ENCODE results near the gene XIRP2. TPM values are rescaled to one million over a fixed set of nuclear protein-coding genes. Genes with fewer than 3 reads are reported as not detected.
"Not testable (repeated sequence)": the region's sequence is repeated elsewhere in the genome, so short reads cannot be mapped to it uniquely, and the experiment has no call there.

Gene XIRP2
- total and polyA plus RNA-seq, 5 donors from 2014 or later: 0.15 TPM; not detected in 4

DNA sequence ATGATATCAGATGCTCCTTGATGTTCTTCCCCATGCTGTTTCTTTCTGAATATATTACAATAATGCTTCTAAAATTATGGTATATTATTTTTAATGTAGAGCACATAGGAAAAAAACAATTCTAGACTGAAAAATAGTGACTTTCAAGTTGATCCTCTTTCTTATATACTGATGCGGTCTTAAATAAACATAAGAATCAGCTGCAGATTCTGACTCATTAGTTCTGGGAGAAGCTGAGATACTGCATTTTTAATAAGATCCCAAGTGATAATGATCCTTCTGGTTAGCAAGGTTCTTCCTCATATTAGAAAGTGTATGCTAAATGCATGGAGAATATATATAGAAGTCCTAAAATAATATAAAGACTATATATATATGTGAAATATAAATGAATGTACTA is 124.9 kb downstream of the XIRP2 start:
- ATAC-seq (ENCODE audit: low read depth in 2 of 2) (no peak), DNase-seq (no peak)
- H3K27me3 Mint-ChIP-seq: no peaks in the 10 kb centered on the region
- Histone ChIP-seq H3K4me1 (ENCODE audit: control insufficient read depth, insufficient read depth, low read length, poor library complexity, severe bottlenecking) (no peaks in the 10 kb centered on the region), H3K27me3 (ENCODE audit: control insufficient read depth, insufficient read depth, low read length) (no peaks in the 10 kb centered on the region), H3K36me3 (ENCODE audit: control insufficient read depth, insufficient read depth, low read length) (no peaks in the 10 kb centered on the region), H3K27ac (ENCODE audit: insufficient read depth, low read length, poor library complexity, severe bottlenecking) (no peak overlapping the region), H3K9me3 (ENCODE audit: control insufficient read depth in 2 of 2, low read length in 2 of 2) (no peaks in the 10 kb centered on the region), H3K4me3 (ENCODE audit: low read depth, low read length) (no peak overlapping the region)
- no peak overlapping the region for H3K4me3 Mint-ChIP-seq
- H3K27ac Mint-ChIP-seq: no peak overlapping the region
- peaks cover 0 to 6% (median 0%) of the 10 kb centered on the region in 7 donors for H3K9me3 Mint-ChIP-seq
- H3K4me1 Mint-ChIP-seq: no peaks in the 10 kb centered on the region
- no peaks in the 10 kb centered on the region for H3K36me3 Mint-ChIP-seq

DNA sequence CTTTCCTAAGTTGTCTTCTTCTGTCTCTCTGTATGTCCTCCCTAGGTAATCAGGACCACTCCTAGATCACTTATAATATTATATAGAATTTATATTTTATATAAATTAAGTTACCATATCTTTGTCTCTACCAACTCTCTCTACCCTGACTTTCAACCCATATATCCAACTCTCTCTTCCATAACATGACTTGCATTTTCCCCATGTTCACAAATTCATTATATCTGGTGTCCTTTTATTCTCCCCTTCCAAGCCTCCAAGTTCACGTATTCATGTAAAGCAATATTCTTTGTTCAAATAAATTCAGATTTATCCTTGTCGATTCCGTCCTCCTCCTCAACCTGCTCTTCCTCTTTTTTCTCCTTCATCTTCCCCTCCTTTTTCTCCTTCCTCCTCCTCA is 127.5 kb downstream of the XIRP2 start:
- no peaks in the 10 kb centered on the region for H3K36me3 Mint-ChIP-seq
- no peak overlapping the region for H3K27ac ChIP-seq (ENCODE audit: insufficient read depth, low read length, poor library complexity, severe bottlenecking)
- H3K9me3 ChIP-seq (ENCODE audit: control insufficient read depth in 2 of 2, low read length in 2 of 2): no peaks in the 10 kb centered on the region
- H3K4me1 Mint-ChIP-seq: no peaks in the 10 kb centered on the region
- H3K4me3 Mint-ChIP-seq: no peak overlapping the region
- H3K9me3 Mint-ChIP-seq: peaks cover 0 to 8% (median 3%) of the 10 kb centered on the region in 7 donors
- no peaks in the 10 kb centered on the region for H3K27me3 Mint-ChIP-seq
- ATAC-seq (ENCODE audit: low read depth in 2 of 2) (no peak), DNase-seq (no peak)
- H3K4me3 ChIP-seq (ENCODE audit: low read depth, low read length): no peak overlapping the region
- H3K36me3 ChIP-seq (ENCODE audit: control insufficient read depth, insufficient read depth, low read length): no peaks in the 10 kb centered on the region
- no peaks in the 10 kb centered on the region for H3K27me3 ChIP-seq (ENCODE audit: control insufficient read depth, insufficient read depth, low read length)
- no peak overlapping the region for H3K27ac Mint-ChIP-seq
- H3K4me1 ChIP-seq (ENCODE audit: control insufficient read depth, insufficient read depth, low read length, poor library complexity, severe bottlenecking): no peaks in the 10 kb centered on the region

DNA sequence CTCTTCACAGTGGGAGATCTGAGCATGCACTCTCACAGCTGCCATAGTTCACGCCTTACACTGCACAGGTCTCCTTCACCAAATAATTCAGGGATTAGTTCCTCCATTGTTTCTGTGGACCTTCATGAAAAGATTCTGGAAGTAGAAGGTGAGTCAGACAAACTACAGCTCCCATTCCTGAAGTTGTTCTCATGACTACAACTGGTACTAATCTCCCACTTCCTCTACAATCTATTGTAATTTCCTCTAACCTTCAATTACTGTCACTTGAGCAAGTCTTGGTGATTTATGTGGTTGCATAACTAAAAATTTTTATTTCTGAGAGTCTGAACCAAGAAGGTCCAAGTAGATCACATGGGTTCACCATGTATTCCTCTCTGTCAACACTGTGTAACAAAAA is 128.7 kb downstream of the XIRP2 start:
- Histone ChIP-seq H3K4me3 (ENCODE audit: low read depth, low read length) (no peak overlapping the region), H3K27me3 (ENCODE audit: control insufficient read depth, insufficient read depth, low read length) (no peaks in the 10 kb centered on the region), H3K27ac (ENCODE audit: insufficient read depth, low read length, poor library complexity, severe bottlenecking) (no peak overlapping the region), H3K36me3 (ENCODE audit: control insufficient read depth, insufficient read depth, low read length) (no peaks in the 10 kb centered on the region), H3K9me3 (ENCODE audit: control insufficient read depth in 2 of 2, low read length in 2 of 2) (no peaks in the 10 kb centered on the region), H3K4me1 (ENCODE audit: control insufficient read depth, insufficient read depth, low read length, poor library complexity, severe bottlenecking) (no peaks in the 10 kb centered on the region)
- H3K9me3 Mint-ChIP-seq: peaks cover 0 to 8% (median 3%) of the 10 kb centered on the region in 7 donors
- H3K27ac Mint-ChIP-seq: no peak overlapping the region
- no peaks in the 10 kb centered on the region for H3K27me3 Mint-ChIP-seq
- no peaks in the 10 kb centered on the region for H3K36me3 Mint-ChIP-seq
- DNase-seq (no peak), ATAC-seq (ENCODE audit: low read depth in 2 of 2) (no peak)
- no peak overlapping the region for H3K4me3 Mint-ChIP-seq
- H3K4me1 Mint-ChIP-seq: no peaks in the 10 kb centered on the region

DNA sequence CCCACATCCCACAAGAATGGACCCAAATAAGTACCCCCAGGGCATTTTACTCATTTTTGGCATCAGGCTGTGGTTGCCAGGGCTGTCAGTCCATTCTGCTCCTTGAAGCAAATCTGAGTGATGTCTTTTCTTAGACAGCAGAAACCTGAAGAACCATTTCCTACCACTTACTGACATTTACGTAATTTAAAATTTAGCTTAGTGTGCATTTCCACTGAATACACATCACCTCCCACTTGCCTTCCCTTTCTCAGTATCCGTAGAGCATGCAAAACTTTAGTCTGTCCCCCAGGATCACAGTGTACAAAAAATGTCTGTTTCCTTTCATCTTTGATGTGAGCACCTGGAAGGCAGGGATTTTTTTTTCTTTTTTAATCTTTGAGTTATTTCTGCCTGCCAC is 130.3 kb downstream of the XIRP2 start:
- H3K4me3 Mint-ChIP-seq: no peak overlapping the region

DNA sequence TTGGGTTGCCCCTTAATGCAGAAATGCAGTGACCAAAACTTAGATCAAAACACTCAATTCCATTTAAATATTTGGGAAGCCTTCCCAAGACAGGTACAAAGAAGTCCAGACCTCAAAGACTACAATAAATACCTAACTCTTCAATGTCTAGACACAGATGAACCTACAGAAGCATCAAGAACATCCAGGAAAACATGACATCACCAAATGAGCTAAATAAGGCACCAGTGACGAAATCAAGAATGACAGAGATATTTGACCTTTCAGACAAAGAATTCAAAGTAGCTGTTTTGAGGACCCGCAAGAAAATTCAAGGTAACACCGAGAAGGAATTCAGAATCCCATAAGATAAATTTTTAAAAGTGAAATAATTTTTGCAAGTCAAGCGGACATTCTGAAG is 140.2 kb downstream of the XIRP2 start:
- Mint-ChIP-seq H3K36me3 (no peaks in the 10 kb centered on the region), H3K27ac (no peak overlapping the region), H3K9me3 (peaks cover 0 to 39% (median 10%) of the 10 kb centered on the region in 7 donors), H3K27me3 (no peaks in the 10 kb centered on the region), H3K4me3 (no peak overlapping the region), H3K4me1 (no peaks in the 10 kb centered on the region)
- peaks cover 0 to 2% of the 10 kb centered on the region in 2 experiments for H3K9me3 ChIP-seq (ENCODE audit: control insufficient read depth in 2 of 2, low read length in 2 of 2)
- H3K27me3 ChIP-seq (ENCODE audit: control insufficient read depth, insufficient read depth, low read length): no peaks in the 10 kb centered on the region
- H3K36me3 ChIP-seq (ENCODE audit: control insufficient read depth, insufficient read depth, low read length): no peaks in the 10 kb centered on the region
- H3K4me1 ChIP-seq (ENCODE audit: control insufficient read depth, insufficient read depth, low read length, poor library complexity, severe bottlenecking): no peaks in the 10 kb centered on the region
- no peak for ATAC-seq (ENCODE audit: low read depth in 2 of 2)
- no peak overlapping the region for H3K4me3 ChIP-seq (ENCODE audit: low read depth, low read length)
- no peak overlapping the region for H3K27ac ChIP-seq (ENCODE audit: insufficient read depth, low read length, poor library complexity, severe bottlenecking)
- no peak for DNase-seq

More for the DNA sequence above, 130.3 kb downstream of the XIRP2 start:
- no peaks in the 10 kb centered on the region for H3K27me3 Mint-ChIP-seq
- peaks cover 0 to 8% (median 2%) of the 10 kb centered on the region in 7 donors for H3K9me3 Mint-ChIP-seq
- no peak overlapping the region for H3K4me3 ChIP-seq (ENCODE audit: low read depth, low read length)
- H3K27ac ChIP-seq (ENCODE audit: insufficient read depth, low read length, poor library complexity, severe bottlenecking): no peak overlapping the region
- no peaks in the 10 kb centered on the region for H3K9me3 ChIP-seq (ENCODE audit: control insufficient read depth in 2 of 2, low read length in 2 of 2)
- no peaks in the 10 kb centered on the region for H3K4me1 Mint-ChIP-seq
- H3K36me3 Mint-ChIP-seq: no peaks in the 10 kb centered on the region
- H3K4me1 ChIP-seq (ENCODE audit: control insufficient read depth, insufficient read depth, low read length, poor library complexity, severe bottlenecking): no peaks in the 10 kb centered on the region
- no peaks in the 10 kb centered on the region for H3K27me3 ChIP-seq (ENCODE audit: control insufficient read depth, insufficient read depth, low read length)
- no peak overlapping the region for H3K27ac Mint-ChIP-seq
- ATAC-seq (ENCODE audit: low read depth in 2 of 2) (no peak), DNase-seq (no peak)
- no peaks in the 10 kb centered on the region for H3K36me3 ChIP-seq (ENCODE audit: control insufficient read depth, insufficient read depth, low read length)

DNA sequence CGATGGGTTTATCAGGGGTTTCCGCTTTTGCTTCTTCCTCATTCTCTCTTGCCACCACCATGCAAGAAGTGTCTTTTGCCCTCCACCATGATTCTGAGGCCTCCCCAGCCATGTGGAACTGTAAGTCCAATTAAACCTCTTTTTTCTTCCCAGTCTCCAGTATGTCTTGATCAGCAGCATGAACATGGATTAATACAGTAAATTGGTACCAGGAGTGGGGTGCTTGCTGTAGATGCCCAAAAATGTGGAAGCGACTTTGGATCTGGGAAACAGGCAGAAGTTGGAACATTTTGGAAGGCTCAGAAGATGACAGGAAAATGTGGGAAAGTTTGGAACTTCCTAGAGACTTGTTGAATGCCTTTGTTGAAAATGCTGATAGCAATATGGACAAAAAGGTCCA is 146.7 kb downstream of the XIRP2 start:
- not testable (repeated sequence) for H3K4me1 ChIP-seq (ENCODE audit: control insufficient read depth, insufficient read depth, low read length, poor library complexity, severe bottlenecking); H3K36me3 ChIP-seq (ENCODE audit: control insufficient read depth, insufficient read depth, low read length); H3K27me3 Mint-ChIP-seq; H3K27ac Mint-ChIP-seq; H3K27me3 ChIP-seq (ENCODE audit: control insufficient read depth, insufficient read depth, low read length); ATAC-seq (ENCODE audit: low read depth in 2 of 2); H3K4me3 ChIP-seq (ENCODE audit: low read depth, low read length); DNase-seq; H3K36me3 Mint-ChIP-seq; H3K27ac ChIP-seq (ENCODE audit: insufficient read depth, low read length, poor library complexity, severe bottlenecking); H3K4me3 Mint-ChIP-seq; H3K4me1 Mint-ChIP-seq
- H3K9me3 ChIP-seq (ENCODE audit: control insufficient read depth in 2 of 2, low read length in 2 of 2): peaks cover 5 to 23% of the 10 kb centered on the region in 2 experiments
- peaks cover 2 to 50% (median 15%) of the 10 kb centered on the region in 7 donors for H3K9me3 Mint-ChIP-seq

DNA sequence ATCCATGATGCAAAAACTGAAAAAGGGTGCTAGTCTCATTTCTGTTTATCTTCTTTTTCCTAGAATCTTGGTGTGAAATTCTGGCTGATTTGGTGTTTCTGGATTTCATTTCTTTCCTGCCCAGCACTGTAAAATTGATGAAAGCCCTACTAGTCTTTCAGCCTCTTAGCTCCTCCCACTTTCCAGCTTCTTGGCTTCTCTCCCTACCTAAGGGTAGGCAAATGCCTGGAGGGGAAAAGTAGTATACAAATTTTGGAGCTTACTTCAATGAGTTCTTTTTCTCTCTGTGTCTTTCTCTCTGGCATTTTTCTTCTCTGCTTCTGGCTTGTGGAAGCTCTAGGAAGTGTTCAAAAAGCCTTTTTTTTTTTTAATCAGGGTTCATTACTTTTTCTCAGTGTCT is 160.5 kb downstream of the XIRP2 start:
- H3K4me3 ChIP-seq (ENCODE audit: low read depth, low read length): no peak overlapping the region
- Mint-ChIP-seq H3K4me1 (no peaks in the 10 kb centered on the region), H3K27me3 (no peaks in the 10 kb centered on the region), H3K36me3 (no peaks in the 10 kb centered on the region), H3K27ac (no peak overlapping the region), H3K9me3 (peaks cover 0 to 8% (median 0%) of the 10 kb centered on the region in 7 donors), H3K4me3 (no peak overlapping the region)
- no peaks in the 10 kb centered on the region for H3K4me1 ChIP-seq (ENCODE audit: control insufficient read depth, insufficient read depth, low read length, poor library complexity, severe bottlenecking)
- H3K9me3 ChIP-seq (ENCODE audit: control insufficient read depth in 2 of 2, low read length in 2 of 2): no peaks in the 10 kb centered on the region
- no peaks in the 10 kb centered on the region for H3K36me3 ChIP-seq (ENCODE audit: control insufficient read depth, insufficient read depth, low read length)
- no peaks in the 10 kb centered on the region for H3K27me3 ChIP-seq (ENCODE audit: control insufficient read depth, insufficient read depth, low read length)
- no peak for DNase-seq
- no peak overlapping the region for H3K27ac ChIP-seq (ENCODE audit: insufficient read depth, low read length, poor library complexity, severe bottlenecking)
- ATAC-seq (ENCODE audit: low read depth in 2 of 2): no peak

DNA sequence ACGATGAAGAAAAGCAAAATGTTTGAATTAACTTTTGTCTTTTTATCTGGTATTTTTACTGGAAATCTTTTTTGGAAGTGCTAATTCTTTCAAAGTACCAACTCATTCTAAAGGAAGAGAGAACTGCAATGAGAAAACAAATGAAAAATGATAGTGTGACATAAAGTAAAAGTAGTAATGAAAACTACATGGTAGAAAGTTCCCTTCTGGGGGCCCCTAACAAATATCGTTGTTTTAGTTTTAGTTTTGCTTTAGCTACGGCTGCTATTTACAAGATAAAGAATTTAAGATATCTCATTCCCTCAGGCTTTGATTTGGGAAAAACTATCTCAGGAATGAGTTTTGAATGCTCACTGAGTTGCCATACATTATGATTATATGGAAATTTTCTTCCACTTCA is 161.4 kb downstream of the XIRP2 start:
- no peaks in the 10 kb centered on the region for H3K36me3 ChIP-seq (ENCODE audit: control insufficient read depth, insufficient read depth, low read length)
- peaks cover 0 to 8% (median 0%) of the 10 kb centered on the region in 7 donors for H3K9me3 Mint-ChIP-seq
- no peak for DNase-seq
- H3K4me1 Mint-ChIP-seq: no peaks in the 10 kb centered on the region
- H3K27me3 ChIP-seq (ENCODE audit: control insufficient read depth, insufficient read depth, low read length): no peaks in the 10 kb centered on the region
- ATAC-seq (ENCODE audit: low read depth in 2 of 2): no peak
- no peak overlapping the region for H3K4me3 ChIP-seq (ENCODE audit: low read depth, low read length)
- H3K9me3 ChIP-seq (ENCODE audit: control insufficient read depth in 2 of 2, low read length in 2 of 2): no peaks in the 10 kb centered on the region
- H3K4me3 Mint-ChIP-seq: no peak overlapping the region
- no peak overlapping the region for H3K27ac Mint-ChIP-seq
- no peaks in the 10 kb centered on the region for H3K4me1 ChIP-seq (ENCODE audit: control insufficient read depth, insufficient read depth, low read length, poor library complexity, severe bottlenecking)
- no peaks in the 10 kb centered on the region for H3K36me3 Mint-ChIP-seq
- no peaks in the 10 kb centered on the region for H3K27me3 Mint-ChIP-seq
- H3K27ac ChIP-seq (ENCODE audit: insufficient read depth, low read length, poor library complexity, severe bottlenecking): no peak overlapping the region
